Ishikawa (cell line): ENCODE measurements around the gene VPS16.

Experiments
- EP300 ChIP-seq: IDR thresholded peaks from 2 replicates; pipeline ENCODE4 v1.6.1; 2012; ENCODE audit warnings: borderline replicate concordance
- RAD21 ChIP-seq: IDR thresholded peaks from 2 replicates; pipeline ENCODE4 v1.6.1; 2012; ENCODE audit warnings: low read depth
- TAF1 ChIP-seq: IDR thresholded peaks from 2 replicates; pipeline ENCODE4 v1.6.1; 2012; ENCODE audit warnings: low read depth, mild to moderate bottlenecking
- ZBTB7A ChIP-seq: IDR thresholded peaks from 2 replicates; pipeline ENCODE4 v1.6.1; 2012; ENCODE audit warnings: low read depth
- TF ChIP-seq, protein P1 (sequence below): IDR thresholded peaks from 2 replicates; pipeline ENCODE4 v1.6.1; 2012; ENCODE audit warnings: low read depth, mild to moderate bottlenecking
- TF ChIP-seq, protein P2 (sequence below): IDR thresholded peaks from 2 replicates; pipeline ENCODE4 v1.6.1; 2012

DNA sequence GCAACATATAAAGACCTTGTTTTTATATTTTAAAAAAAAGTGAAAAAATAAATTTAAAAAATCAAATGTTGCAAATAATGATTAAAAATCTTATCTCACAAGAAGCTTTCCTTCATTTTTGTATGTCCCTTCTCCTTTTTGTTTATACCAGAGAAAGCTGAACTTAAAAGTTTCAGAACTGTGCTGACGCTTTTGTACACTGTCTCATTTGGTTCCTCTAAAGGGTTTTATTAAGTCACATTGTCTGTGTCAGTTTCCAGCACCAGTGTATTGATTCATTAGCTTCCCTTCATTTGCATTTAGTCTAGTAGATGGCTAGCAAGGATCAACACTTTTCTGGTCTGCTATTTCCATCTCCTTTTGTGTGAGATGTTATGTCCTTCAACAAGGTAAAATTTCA lies 6.8 kb upstream of the VPS16 start:
- TF ChIP-seq TAF1, result no peak
- TF ChIP-seq, protein P1, sequence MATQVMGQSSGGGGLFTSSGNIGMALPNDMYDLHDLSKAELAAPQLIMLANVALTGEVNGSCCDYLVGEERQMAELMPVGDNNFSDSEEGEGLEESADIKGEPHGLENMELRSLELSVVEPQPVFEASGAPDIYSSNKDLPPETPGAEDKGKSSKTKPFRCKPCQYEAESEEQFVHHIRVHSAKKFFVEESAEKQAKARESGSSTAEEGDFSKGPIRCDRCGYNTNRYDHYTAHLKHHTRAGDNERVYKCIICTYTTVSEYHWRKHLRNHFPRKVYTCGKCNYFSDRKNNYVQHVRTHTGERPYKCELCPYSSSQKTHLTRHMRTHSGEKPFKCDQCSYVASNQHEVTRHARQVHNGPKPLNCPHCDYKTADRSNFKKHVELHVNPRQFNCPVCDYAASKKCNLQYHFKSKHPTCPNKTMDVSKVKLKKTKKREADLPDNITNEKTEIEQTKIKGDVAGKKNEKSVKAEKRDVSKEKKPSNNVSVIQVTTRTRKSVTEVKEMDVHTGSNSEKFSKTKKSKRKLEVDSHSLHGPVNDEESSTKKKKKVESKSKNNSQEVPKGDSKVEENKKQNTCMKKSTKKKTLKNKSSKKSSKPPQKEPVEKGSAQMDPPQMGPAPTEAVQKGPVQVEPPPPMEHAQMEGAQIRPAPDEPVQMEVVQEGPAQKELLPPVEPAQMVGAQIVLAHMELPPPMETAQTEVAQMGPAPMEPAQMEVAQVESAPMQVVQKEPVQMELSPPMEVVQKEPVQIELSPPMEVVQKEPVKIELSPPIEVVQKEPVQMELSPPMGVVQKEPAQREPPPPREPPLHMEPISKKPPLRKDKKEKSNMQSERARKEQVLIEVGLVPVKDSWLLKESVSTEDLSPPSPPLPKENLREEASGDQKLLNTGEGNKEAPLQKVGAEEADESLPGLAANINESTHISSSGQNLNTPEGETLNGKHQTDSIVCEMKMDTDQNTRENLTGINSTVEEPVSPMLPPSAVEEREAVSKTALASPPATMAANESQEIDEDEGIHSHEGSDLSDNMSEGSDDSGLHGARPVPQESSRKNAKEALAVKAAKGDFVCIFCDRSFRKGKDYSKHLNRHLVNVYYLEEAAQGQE, result no peak
- no peak for TF ChIP-seq RAD21
- no peak for TF ChIP-seq EP300
- TF ChIP-seq, protein P2, sequence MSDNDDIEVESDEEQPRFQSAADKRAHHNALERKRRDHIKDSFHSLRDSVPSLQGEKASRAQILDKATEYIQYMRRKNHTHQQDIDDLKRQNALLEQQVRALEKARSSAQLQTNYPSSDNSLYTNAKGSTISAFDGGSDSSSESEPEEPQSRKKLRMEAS, result no peak
- TF ChIP-seq ZBTB7A, result no peak
